ENCODE data around the gene HERPUD1. TPM values are rescaled to one million over a fixed set of nuclear protein-coding genes. Genes with fewer than 3 reads are reported as not detected.

HERPUD1 gene
- total and polyA plus RNA-seq, 9 of the 15 experiments (the other 6 are each of a cell fraction or from before 2014, with no cell fraction given) = 14.2 to 60.7 (median 37.4) TPM

- TF ChIP-seq YY1 (IDR thresholded peaks at IDR 0.05; ENCODE audit: borderline replicate concordance in 1 of 3, control insufficient read depth in 1 of 3, extremely low read depth in 1 of 3, insufficient read depth in 3 of 3, insufficient read length in 1 of 3, insufficient replicate concordance in 2 of 3, low read depth in 1 of 3, low read length in 2 of 3) = peak; percentile 37 to 91 (median 70)
- no peak for TF ChIP-seq ZNF280B (CRISPR knock-in tag; IDR thresholded peaks at IDR 0.05)
- TF ChIP-seq CHD2 (IDR thresholded peaks at IDR 0.05; ENCODE audit: low read depth, low read length) = no peak
- peak; percentile 18; the same call in 1 of the 2 replicates for TF ChIP-seq C11orf30 (IDR thresholded peaks at IDR 0.05; ENCODE audit: low read depth)
- TF ChIP-seq CBX3 (IDR thresholded peaks at IDR 0.05; ENCODE audit: borderline replicate concordance in 1 of 2, low read length in 2 of 2) = no peak
- TF ChIP-seq ZNF354B (CRISPR knock-in tag; IDR thresholded peaks at IDR 0.05) = no peak
- TF ChIP-seq, protein P1, sequence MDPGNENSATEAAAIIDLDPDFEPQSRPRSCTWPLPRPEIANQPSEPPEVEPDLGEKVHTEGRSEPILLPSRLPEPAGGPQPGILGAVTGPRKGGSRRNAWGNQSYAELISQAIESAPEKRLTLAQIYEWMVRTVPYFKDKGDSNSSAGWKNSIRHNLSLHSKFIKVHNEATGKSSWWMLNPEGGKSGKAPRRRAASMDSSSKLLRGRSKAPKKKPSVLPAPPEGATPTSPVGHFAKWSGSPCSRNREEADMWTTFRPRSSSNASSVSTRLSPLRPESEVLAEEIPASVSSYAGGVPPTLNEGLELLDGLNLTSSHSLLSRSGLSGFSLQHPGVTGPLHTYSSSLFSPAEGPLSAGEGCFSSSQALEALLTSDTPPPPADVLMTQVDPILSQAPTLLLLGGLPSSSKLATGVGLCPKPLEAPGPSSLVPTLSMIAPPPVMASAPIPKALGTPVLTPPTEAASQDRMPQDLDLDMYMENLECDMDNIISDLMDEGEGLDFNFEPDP (CRISPR knock-in tag; IDR thresholded peaks at IDR 0.05) = no peak
- TF ChIP-seq RAD51 (IDR thresholded peaks at IDR 0.05; ENCODE audit: borderline replicate concordance, low read depth) = peak; percentile 86
- peak; percentile 50; the same call in 1 of the 2 replicates for TF ChIP-seq CBFA2T2 (conservative IDR thresholded peaks at IDR 0.05)
- TF ChIP-seq KDM2B (CRISPR knock-in tag; IDR thresholded peaks at IDR 0.05) = no peak
- no peak for TF ChIP-seq POLR2AphosphoS2 (IDR thresholded peaks at IDR 0.05; ENCODE audit: low read length)
- TF ChIP-seq GATAD2A (IDR thresholded peaks at IDR 0.05) = no peak
- no peak for TF ChIP-seq AFF1 (IDR thresholded peaks at IDR 0.05; ENCODE audit: low read depth in 1 of 2, partially characterized antibody in 2 of 2)
- TF ChIP-seq HOMEZ (CRISPR knock-in tag; IDR thresholded peaks at IDR 0.05) = no peak
- TF ChIP-seq, protein P2, sequence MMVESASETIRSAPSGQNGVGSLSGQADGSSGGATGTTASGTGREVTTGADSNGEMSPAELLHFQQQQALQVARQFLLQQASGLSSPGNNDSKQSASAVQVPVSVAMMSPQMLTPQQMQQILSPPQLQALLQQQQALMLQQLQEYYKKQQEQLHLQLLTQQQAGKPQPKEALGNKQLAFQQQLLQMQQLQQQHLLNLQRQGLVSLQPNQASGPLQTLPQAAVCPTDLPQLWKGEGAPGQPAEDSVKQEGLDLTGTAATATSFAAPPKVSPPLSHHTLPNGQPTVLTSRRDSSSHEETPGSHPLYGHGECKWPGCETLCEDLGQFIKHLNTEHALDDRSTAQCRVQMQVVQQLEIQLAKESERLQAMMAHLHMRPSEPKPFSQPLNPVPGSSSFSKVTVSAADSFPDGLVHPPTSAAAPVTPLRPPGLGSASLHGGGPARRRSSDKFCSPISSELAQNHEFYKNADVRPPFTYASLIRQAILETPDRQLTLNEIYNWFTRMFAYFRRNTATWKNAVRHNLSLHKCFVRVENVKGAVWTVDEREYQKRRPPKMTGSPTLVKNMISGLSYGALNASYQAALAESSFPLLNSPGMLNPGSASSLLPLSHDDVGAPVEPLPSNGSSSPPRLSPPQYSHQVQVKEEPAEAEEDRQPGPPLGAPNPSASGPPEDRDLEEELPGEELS (CRISPR knock-in tag; IDR thresholded peaks at IDR 0.05; ENCODE audit: borderline replicate concordance) = 0 out of 2 replicates have a peak, but pooled peaks have one; percentile 51
Measured at GRCh38 chr16:56932721-56933619, 1.0 kb downstream of the HERPUD1 start (continued).
